HepG2 (cell line): ENCODE data around the gene HACD2. TPM values are rescaled to one million over a fixed set of nuclear protein-coding genes. Genes with fewer than 3 reads are reported as not detected.

Experiments used
- ATAC-seq: fragments of 200-7000 bp; cut with Tn5 transposase; 3 replicates; pipeline ENCODE4 v1.9.1; 2020; ENCODE audit warnings: mild to moderate bottlenecking, moderate library complexity
- BruUV-seq: library from RNA; stranded (reverse); fragments of 400-500 nt; replicated peaks from 2 replicates; lab custom pipeline; 2021; lab: Mats Ljungman, UMichigan
- CTCF ChIA-PET: fragments of 300-600 bp; formaldehyde crosslinking; extraction: SDS; loops from one replicate; lab custom pipeline; 2021; ENCODE audit warnings: low total read pairs, inconsistent platforms, low intra/inter-chr PET ratio; lab: Yijun Ruan, JAX
- POLR2A ChIA-PET: fragments of 350-600 bp; sonication (Branson Sonifier 250); formaldehyde crosslinking; loops from one replicate; lab custom pipeline; 2020; ENCODE audit warnings: antibody characterized with exemption, inconsistent platforms; lab: Yijun Ruan, JAX
- DNase-seq: peaks from one replicate; pipeline ENCODE4 v3.0.0-alpha.2; 2015; ENCODE audit warnings: low spot score
- FAIRE-seq: peaks from 3 replicates; lab custom pipeline; 2011; peaks lifted over from hg19 to GRCh38; lab: Jason Lieb, UNC
- H2AFZ ChIP-seq: one replicate; pipeline ENCODE4 v1.6.1; 2011; ENCODE audit warnings: low read length, inconsistent platforms
- H3K27ac ChIP-seq: fragments of 300-600 bp; 3 replicates; pipeline ENCODE4 v1.8.0; 2011; ENCODE audit warnings: mixed run types, mild to moderate bottlenecking, mixed read lengths, low read length, inconsistent platforms; ENCODE audit not compliant: insufficient read depth; ENCODE audit errors: extremely low read length
- H3K27me3 ChIP-seq, 2 experiments: fragments of 200-600 bp in 1 of 2; 2 replicates in 1 of 2; 3 replicates in 1 of 2; pipeline versions ENCODE4 v1.6.0 to v1.8.0; 2011; ENCODE audit warnings: low read length in 2 of 2, mild to moderate bottlenecking in 2 of 2, moderate library complexity in 2 of 2, inconsistent platforms in 1 of 2; ENCODE audit not compliant: insufficient read depth in 2 of 2, control insufficient read depth in 1 of 2
- H3K36me3 ChIP-seq, 2 experiments: fragments of 200-600 bp in 1 of 2; replicated peaks in 1 of 2; 2 replicates in 1 of 2; 3 replicates in 1 of 2; pipeline versions ENCODE4 v1.5.1 to v1.8.0; 2011; ENCODE audit warnings: low read length in 2 of 2, inconsistent platforms in 1 of 2; ENCODE audit not compliant: insufficient read depth in 2 of 2, control insufficient read depth in 1 of 2
- H3K4me1 ChIP-seq: 2 replicates; pipeline ENCODE4 v1.5.1; 2012; ENCODE audit warnings: low read length, inconsistent platforms; ENCODE audit not compliant: insufficient read depth
- H3K4me2 ChIP-seq: 2 replicates; pipeline ENCODE4 v1.6.0; 2011; ENCODE audit warnings: low read depth, low read length, inconsistent platforms
- H3K4me3 ChIP-seq, 3 experiments: fragments of 200-600 bp in 1 of 3; sonication (generic), shearing (Covaris generic) in 1 of 3; replicated peaks in 1 of 3; 2 replicates each; pipeline ENCODE4 v1.5.1; 2011 to 2016; ENCODE audit warnings: low read length in 3 of 3, inconsistent platforms in 2 of 3, low read depth in 2 of 3, mild to moderate bottlenecking in 2 of 3, control low read depth in 1 of 3, mixed read lengths in 1 of 3; ENCODE audit not compliant: insufficient read depth in 1 of 3
- H3K79me2 ChIP-seq: one replicate; pipeline ENCODE4 v1.6.1; 2011; ENCODE audit warnings: low read length, inconsistent platforms; ENCODE audit not compliant: insufficient read depth
- H3K9ac ChIP-seq: 2 replicates; pipeline ENCODE4 v1.6.0; 2011; ENCODE audit warnings: mild to moderate bottlenecking, low read depth, low read length, inconsistent platforms; ENCODE audit not compliant: insufficient read depth
- H3K9me3 ChIP-seq: 2 replicates; pipeline ENCODE4 v1.5.1; 2012; ENCODE audit warnings: mild to moderate bottlenecking, low read length
- H4K20me1 ChIP-seq: 2 replicates; pipeline ENCODE4 v1.6.0; 2011; ENCODE audit warnings: inconsistent platforms, mild to moderate bottlenecking, low read length, moderate library complexity; ENCODE audit not compliant: insufficient read depth
- CHCHD3 ChIP-seq: sonication (generic); formaldehyde crosslinking; IDR thresholded peaks from 2 replicates; pipeline ENCODE4 v1.8.0; 2022; ENCODE audit warnings: mild to moderate bottlenecking, missing genetic modification reagents, moderate library complexity
- CTCF ChIP-seq: sonication (generic); formaldehyde crosslinking; IDR thresholded peaks from 2 replicates; pipeline ENCODE4 v1.5.0; 2020; ENCODE audit warnings: mild to moderate bottlenecking, missing genetic modification reagents, moderate library complexity
- HDAC2 ChIP-seq: sonication (generic); formaldehyde crosslinking; IDR thresholded peaks from 2 replicates; pipeline ENCODE4 v1.4.0; 2020; ENCODE audit warnings: missing genetic modification reagents
- ISL2 ChIP-seq: sonication (generic); formaldehyde crosslinking; IDR thresholded peaks from 2 replicates; pipeline ENCODE4 v1.5.0; 2020; ENCODE audit warnings: missing genetic modification reagents
- PHF21A ChIP-seq: sonication (generic); formaldehyde crosslinking; IDR thresholded peaks from 2 replicates; pipeline ENCODE4 v1.5.0; 2020; ENCODE audit warnings: mild to moderate bottlenecking, missing genetic modification reagents
- SAFB2 ChIP-seq: sonication (generic); formaldehyde crosslinking; IDR thresholded peaks from 2 replicates; pipeline ENCODE4 v1.5.1; 2020; ENCODE audit warnings: missing genetic modification reagents, low read depth, mild to moderate bottlenecking, borderline replicate concordance
- SPEN ChIP-seq: sonication (generic); formaldehyde crosslinking; IDR thresholded peaks from 2 replicates; pipeline ENCODE4 v1.5.1; 2020; ENCODE audit warnings: low read depth, mild to moderate bottlenecking, missing genetic modification reagents
- SRSF1 ChIP-seq: fragments of 200-400 bp; formaldehyde crosslinking; optimal IDR thresholded peaks from 2 replicates; pipeline ENCODE3; 2017; ENCODE audit warnings: mild to moderate bottlenecking, low read depth, low read length, moderate library complexity
- THAP8 ChIP-seq: sonication (generic); formaldehyde crosslinking; IDR thresholded peaks from 2 replicates; pipeline ENCODE4 v1.5.1; 2020; ENCODE audit warnings: missing genetic modification reagents, mild to moderate bottlenecking, borderline replicate concordance
- ZNF205 ChIP-seq: IDR thresholded peaks from 2 replicates; pipeline ENCODE4 v1.6.1; 2018; ENCODE audit warnings: missing biosample characterization, missing genetic modification reagents
- ZNF513 ChIP-seq: sonication (generic); formaldehyde crosslinking; conservative IDR thresholded peaks from 2 replicates; pipeline ENCODE4 v1.5.0; 2020; ENCODE audit warnings: missing genetic modification reagents
- ZNF672 ChIP-seq: sonication (generic); formaldehyde crosslinking; IDR thresholded peaks from 2 replicates; pipeline ENCODE4 v1.8.1; 2022; ENCODE audit warnings: missing genetic modification reagents
- ZSCAN29 ChIP-seq: sonication (generic); formaldehyde crosslinking; conservative IDR thresholded peaks from 2 replicates; pipeline ENCODE4 v1.4.0; 2020; ENCODE audit warnings: mild to moderate bottlenecking, missing genetic modification reagents
- WGBS: methylation state at CpG from one replicate; pipeline ENCODE4 v1.1.6; 2017; ENCODE audit warnings: low lambda C conversion rate; 5-methylcytosine and 5-hydroxymethylcytosine counted together
- in situ Hi-C: cut with HindIII; loops from 2 replicates; pipeline ENCODE4 v1.10.0; 2017; ENCODE audit warnings: low pct_unique_long_range_greater_than_20kb; ENCODE audit not compliant: extremely low pct_ligation_motif_present
- intact Hi-C: fragments of 100-400 bp; cut with micrococcal nuclease; formaldehyde crosslinking; loops from one replicate; pipeline ENCODE4 v1.10.0; 2022; ENCODE audit not compliant: unreplicated experiment
- polyA plus RNA-seq, 8 experiments: library from polyadenylated mRNA; depleted of rRNA in 3 of 8; stranded (reverse) in 7 of 8; unstranded in 1 of 8; fragments of >200 nt; fragmentation: Illumina TruSeq in 4 of 8; extraction: Trizol in 4 of 8; gene quantifications; 2 replicates each; pipeline versions ENCODE4 v1.2.1 to v1.2.3, GENCODE V29; 2011 to 2016; ENCODE audit warnings: low read depth in 4 of 8, missing spikeins in 1 of 8, mixed read lengths in 1 of 8; ENCODE audit not compliant: insufficient read depth in 1 of 8
- total RNA-seq, 5 experiments: library from RNA; depleted of rRNA; stranded (reverse); fragments of >200 nt; fragmentation: Illumina TruSeq; extraction: Trizol; gene quantifications; 2 replicates each; pipeline ENCODE4 v1.2.3, GENCODE V29; 2016; ENCODE audit warnings: low read depth in 1 of 5

The HACD2 gene
- total and polyA plus RNA-seq, 2 of the 13 experiments (the other 11 are each of a cell fraction or from before 2014, with no cell fraction given), result 47.0 to 50.4 TPM

GRCh38 chr3:123587401-123587800, 2.5 kb upstream of the HACD2 start:
- intact Hi-C loops, result no loop called here
- H3K4me2 ChIP-seq, result peak overlapping the region; percentile 83; the same call in 1 of the 2 replicates
- TF ChIP-seq SAFB2 (CRISPR knock-in tag) (no peak), CHCHD3 (CRISPR knock-in tag) (no peak), SPEN (CRISPR knock-in tag) (no peak), ZSCAN29 (CRISPR knock-in tag) (no peak), THAP8 (no peak), SRSF1 (no peak), ZNF513 (CRISPR knock-in tag) (no peak), HDAC2 (CRISPR knock-in tag) (no peak), CTCF (no peak), ZNF205 (CRISPR knock-in tag) (no peak), PHF21A (no peak), ISL2 (no peak), ZNF672 (no peak)
- TF ChIP-seq, all 625 proteins: peak for 0
- CTCF ChIA-PET, result no interaction called here
- Histone ChIP-seq H3K79me2 (peaks cover 43% of the 10 kb centered on the region), H3K9ac (no peak overlapping the region), H3K27ac (no peak overlapping the region), H3K36me3 (no peaks in the 10 kb centered on the region; a peak in 1 of 5 replicates), H2AFZ (no peak overlapping the region), H3K4me3 (no peak overlapping the region), H4K20me1 (no peaks in the 10 kb centered on the region), H3K27me3 (no peaks in the 10 kb centered on the region; a peak in 1 of 5 replicates), H3K4me1 (peaks cover 36% of the 10 kb centered on the region), H3K9me3 (peaks cover 21% of the 10 kb centered on the region)
- no peak for ATAC-seq
- FAIRE-seq, result no peak
- WGBS, result 66% methylated on average over 2 of the region's 2 CpGs
- POLR2A ChIA-PET, result interaction anchor here (1.1 to 7.6 kb wide), 3 partner anchors 15 to 55 kb away, joined by 4 to 88 read pairs (median 4); no protein-coding TSS in a partner anchor
- no TSS peak for BruUV-seq
- in situ Hi-C loops, result no loop called here
- no peak for DNase-seq
